Measurements from ENCODE around the gene PPP2R5E.
"Not testable (repeated sequence)": the region's sequence is repeated elsewhere in the genome, so short reads cannot be mapped to it uniquely, and the experiment has no call there.

DNA sequence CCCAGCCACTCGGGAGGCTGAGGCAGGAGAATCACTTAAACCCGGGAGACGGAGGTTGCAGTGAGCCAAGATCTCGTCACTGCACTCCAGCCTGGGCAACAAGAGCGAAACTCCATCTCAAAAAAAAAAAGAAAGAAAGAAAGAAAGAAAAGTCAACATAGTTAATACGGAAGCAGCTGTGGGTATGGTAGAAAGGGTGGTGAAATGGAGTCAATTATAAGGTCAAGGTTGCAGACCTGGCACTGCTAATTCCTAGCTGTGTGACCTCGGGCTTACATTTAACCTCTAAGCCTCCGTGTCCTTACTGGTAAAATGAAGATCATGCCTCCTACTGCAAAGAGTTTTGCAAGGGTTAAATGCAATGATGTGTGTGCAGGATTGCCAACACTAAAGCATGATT is 39.9 kb upstream of the PPP2R5E start:
- TF ChIP-seq, protein P1, sequence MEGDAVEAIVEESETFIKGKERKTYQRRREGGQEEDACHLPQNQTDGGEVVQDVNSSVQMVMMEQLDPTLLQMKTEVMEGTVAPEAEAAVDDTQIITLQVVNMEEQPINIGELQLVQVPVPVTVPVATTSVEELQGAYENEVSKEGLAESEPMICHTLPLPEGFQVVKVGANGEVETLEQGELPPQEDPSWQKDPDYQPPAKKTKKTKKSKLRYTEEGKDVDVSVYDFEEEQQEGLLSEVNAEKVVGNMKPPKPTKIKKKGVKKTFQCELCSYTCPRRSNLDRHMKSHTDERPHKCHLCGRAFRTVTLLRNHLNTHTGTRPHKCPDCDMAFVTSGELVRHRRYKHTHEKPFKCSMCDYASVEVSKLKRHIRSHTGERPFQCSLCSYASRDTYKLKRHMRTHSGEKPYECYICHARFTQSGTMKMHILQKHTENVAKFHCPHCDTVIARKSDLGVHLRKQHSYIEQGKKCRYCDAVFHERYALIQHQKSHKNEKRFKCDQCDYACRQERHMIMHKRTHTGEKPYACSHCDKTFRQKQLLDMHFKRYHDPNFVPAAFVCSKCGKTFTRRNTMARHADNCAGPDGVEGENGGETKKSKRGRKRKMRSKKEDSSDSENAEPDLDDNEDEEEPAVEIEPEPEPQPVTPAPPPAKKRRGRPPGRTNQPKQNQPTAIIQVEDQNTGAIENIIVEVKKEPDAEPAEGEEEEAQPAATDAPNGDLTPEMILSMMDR (IDR thresholded peaks at IDR 0.05) = not testable (repeated sequence)
- not testable (repeated sequence) for TF ChIP-seq EZH2, EZH2phosphoT487 (IDR thresholded peaks at IDR 0.05)
